IMR-90 (cell line): ENCODE data around the gene PLCB3.

ENCODE experiments used
- BHLHE40 ChIP-seq: fragments of 150-350 bp; IDR thresholded peaks from 2 replicates; pipeline ENCODE4 v1.6.1; 2016; ENCODE audit warnings: mild to moderate bottlenecking, low read depth, low read length
- CTCF ChIP-seq: conservative IDR thresholded peaks from 2 replicates; pipeline ENCODE4 v1.5.1; 2012; ENCODE audit warnings: mild to moderate bottlenecking, low read depth, low read length, improper control_type of control experiment
- MAFK ChIP-seq: IDR thresholded peaks from 2 replicates; pipeline ENCODE4 v1.6.1; 2012; ENCODE audit warnings: low read depth, low read length, improper control_type of control experiment
- MXI1 ChIP-seq: IDR thresholded peaks from 2 replicates; pipeline ENCODE4 v1.6.1; 2012; ENCODE audit warnings: low read depth, mild to moderate bottlenecking, low read length, moderate library complexity, borderline replicate concordance
- NFE2L2 ChIP-seq: fragments of 150-350 bp; IDR thresholded peaks from 2 replicates; pipeline ENCODE4 v1.6.1; 2016; ENCODE audit warnings: low read depth, mild to moderate bottlenecking, low read length
- POLR2A ChIP-seq: IDR thresholded peaks from 2 replicates; pipeline ENCODE4 v1.6.1; 2012; ENCODE audit warnings: mild to moderate bottlenecking, low read depth, low read length
- RAD21 ChIP-seq: IDR thresholded peaks from 2 replicates; pipeline ENCODE4 v1.6.1; 2012; ENCODE audit warnings: low read length, improper control_type of control experiment
- RCOR1 ChIP-seq: IDR thresholded peaks from 2 replicates; pipeline ENCODE4 v1.6.1; 2012; ENCODE audit warnings: mild to moderate bottlenecking, low read length, improper control_type of control experiment; ENCODE audit not compliant: insufficient replicate concordance
- RFX5 ChIP-seq: IDR thresholded peaks from 2 replicates; pipeline ENCODE4 v1.8.0; 2012; ENCODE audit warnings: low read depth, mild to moderate bottlenecking, low read length, moderate library complexity
- TF ChIP-seq, protein P1 (sequence below): fragments of 150-350 bp; IDR thresholded peaks from 2 replicates; pipeline ENCODE4 v1.6.1; 2016; ENCODE audit warnings: low read depth, mild to moderate bottlenecking, low read length, moderate library complexity, borderline replicate concordance

DNA sequence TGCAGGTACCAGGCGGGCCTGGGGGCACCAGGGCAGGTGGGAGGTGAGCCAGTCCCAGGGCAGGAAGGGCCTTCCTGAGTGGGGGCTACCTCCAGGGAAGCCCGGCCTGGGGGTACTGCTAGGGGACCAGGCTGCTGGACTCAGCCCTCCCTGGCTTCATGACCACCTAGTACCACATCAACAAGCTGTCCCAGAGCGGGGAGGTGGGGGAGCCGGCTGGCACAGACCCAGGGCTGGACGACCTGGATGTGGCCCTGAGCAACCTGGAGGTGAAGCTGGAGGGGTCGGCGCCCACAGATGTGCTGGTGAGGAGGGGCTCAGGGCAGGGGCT, 32.0 kb upstream of the PLCB3 start:
- no peak for TF ChIP-seq CTCF
- no peak for TF ChIP-seq POLR2A
- no peak for TF ChIP-seq RAD21
- no peak for TF ChIP-seq RCOR1
- no peak for TF ChIP-seq NFE2L2
- TF ChIP-seq MXI1: no peak
- no peak for TF ChIP-seq MAFK
- TF ChIP-seq BHLHE40: no peak
- TF ChIP-seq, protein P1, sequence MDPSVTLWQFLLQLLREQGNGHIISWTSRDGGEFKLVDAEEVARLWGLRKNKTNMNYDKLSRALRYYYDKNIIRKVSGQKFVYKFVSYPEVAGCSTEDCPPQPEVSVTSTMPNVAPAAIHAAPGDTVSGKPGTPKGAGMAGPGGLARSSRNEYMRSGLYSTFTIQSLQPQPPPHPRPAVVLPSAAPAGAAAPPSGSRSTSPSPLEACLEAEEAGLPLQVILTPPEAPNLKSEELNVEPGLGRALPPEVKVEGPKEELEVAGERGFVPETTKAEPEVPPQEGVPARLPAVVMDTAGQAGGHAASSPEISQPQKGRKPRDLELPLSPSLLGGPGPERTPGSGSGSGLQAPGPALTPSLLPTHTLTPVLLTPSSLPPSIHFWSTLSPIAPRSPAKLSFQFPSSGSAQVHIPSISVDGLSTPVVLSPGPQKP: no peak
- no peak for TF ChIP-seq RFX5
